Heart right ventricle (tissue), 16 donors: ENCODE measurements around the gene PSMD11. TPM values are rescaled to one million over a fixed set of nuclear protein-coding genes. Genes with fewer than 3 reads are reported as not detected.

Experiments
- ATAC-seq, 8 donors: fragments of 200-7000 bp; cut with Tn5 transposase; one replicate each; pipeline ENCODE4 v1.9.1; 2020; ENCODE audit warnings: mild to moderate bottlenecking in 8 of 8, moderate library complexity in 8 of 8, moderate number of reproducible peaks in 1 of 8
- DNase-seq, 2 donors: peaks; one replicate each; pipeline ENCODE4 v3.0.0-alpha.2; 2020
- H3K27ac ChIP-seq, 10 donors: fragments of 200-600 bp; sonication (generic) in 2 of 10; one replicate each; pipeline versions ENCODE4 v1.5.0 to v1.8.0; 2020 to 2022; ENCODE audit warnings: mild to moderate bottlenecking in 3 of 10
- H3K27me3 ChIP-seq, 7 donors: fragments of 200-600 bp; one replicate each; pipeline ENCODE4 v1.8.0; 2021 to 2022; ENCODE audit warnings: mild to moderate bottlenecking in 2 of 7
- H3K36me3 ChIP-seq, 9 donors: fragments of 200-600 bp; sonication (generic) in 1 of 9; one replicate each; pipeline versions ENCODE4 v1.5.0 to v1.8.0; 2020 to 2022; ENCODE audit warnings: mild to moderate bottlenecking in 2 of 9
- H3K4me1 ChIP-seq, 9 donors: fragments of 200-600 bp; sonication (generic) in 1 of 9; one replicate each; pipeline versions ENCODE4 v1.5.0 to v1.8.0; 2020 to 2022; ENCODE audit warnings: mild to moderate bottlenecking in 4 of 9
- H3K4me3 ChIP-seq, 10 donors: fragments of 200-600 bp; sonication (generic) in 2 of 10; one replicate each; pipeline versions ENCODE4 v1.5.0 to v1.8.0; 2020 to 2022; ENCODE audit warnings: mild to moderate bottlenecking in 7 of 10, moderate library complexity in 2 of 10
- H3K9me3 ChIP-seq, 11 donors: fragments of 200-600 bp in 10 of 11; sonication (generic) in 2 of 11; one replicate each; pipeline versions ENCODE4 v1.5.0 to v1.8.0; 2013 to 2022; ENCODE audit warnings: mild to moderate bottlenecking in 2 of 11, control low read depth in 1 of 11, moderate library complexity in 1 of 11
- CTCF ChIP-seq, 9 donors: fragments of 200-600 bp; sonication (generic) in 2 of 9; IDR thresholded peaks; one replicate each; pipeline versions ENCODE4 v1.5.0 to v1.8.0; 2021 to 2022; ENCODE audit warnings: antibody characterized with exemption in 9 of 9, mild to moderate bottlenecking in 5 of 9, moderate library complexity in 1 of 9
- WGBS, 2 donors: extraction: QIAGEN DNeasy Blood & Tissue Kit; methylation state at CpG; one replicate each; pipeline ENCODE4 v1.1.7; 2013; ENCODE audit warnings: inconsistent platforms in 1 of 2; 5-methylcytosine and 5-hydroxymethylcytosine counted together
- intact Hi-C, 10 donors: fragments of 100-400 bp; cut with DNase I; formaldehyde crosslinking; loops; one replicate each; pipeline versions ENCODE4 v1.11.1 to v1.14.2; 2022
- polyA plus RNA-seq, 2 donors: library from polyadenylated mRNA; stranded (reverse); fragments of 200-250 nt; gene quantifications; one replicate each; pipeline ENCODE4 v1.2.3, GENCODE V29; 2013
- total RNA-seq, 10 donors: library from RNA; stranded (reverse); fragmentation: NEBNext Ultra II Directional in 3 of 10; extraction: Animal tissue kit (Norgen Biotek cat#: 25700) in 3 of 10; gene quantifications; one replicate each; pipeline versions ENCODE4 v1.2.1 to v1.2.4, GENCODE V29; 2021 to 2023
- donor health status: Arrhythmogenic right ventricular cardiomyopathy.
- donor health status: ischemic (EF 13 %, LVEDD 7.1; RV severe dilation, severe dysfunction).
- donor health status: healthy with polysubstance abuse.
- donor health status: DM: no; HTN: yes; CAD: no.
- donor health status: DM: no; HTN: no; CAD: no.
- donor health status: ischemic (EF 25% LVEDD 6.9; RV normal size, moderate dysfunction).
- donor health status: ischemic (EF 25% LVEDD 5.7; RV mildly dilated, moderate dysfunction).
- donor health status: healthy.
- donor health status: DM: yes; HTN: yes; CAD: no.
- donor health status: Ischemic cardiomyopathy.
- donor health status: ischemic (EF 35%, LVEDD 5.7; RV mildly dilated, moderate dysfunction).
- donor health status: nonischemic (EF 11% LVEDD 7.7; RV severe dilation, severe dysfunction).
- donor health status: DM: yes; HTN: yes; CAD: no.
- donor health status: PGD.
- donor health status: ischemic (EF 29% LVEDD 5.4; RV normal size, mild dysfunction).
- donor health status: nonischemic (EF 23%, LVEDD 6.1; RV moderate dilation, normal function).

The PSMD11 gene
- total and polyA plus RNA-seq, 12 donors: 41.9 to 102 (median 83.6) TPM

- DNase-seq: no peak
- H3K36me3 ChIP-seq: peaks cover 0 to 5% (median 0%) of the 10 kb centered on the region in 9 donors
- no peak for ATAC-seq
- H3K27me3 ChIP-seq: peaks cover 0 to 31% (median 0%) of the 10 kb centered on the region in 7 donors
- no peaks in the 10 kb centered on the region for H3K9me3 ChIP-seq
- intact Hi-C loops: no loop called here
- no peak for TF ChIP-seq CTCF (IDR thresholded peaks at IDR 0.05)
- H3K4me1 ChIP-seq: peaks cover 8 to 47% (median 24%) of the 10 kb centered on the region in 9 donors
- peak overlapping the region in 1 of 10 donors; percentile 43 for H3K27ac ChIP-seq
- H3K4me3 ChIP-seq: no peak overlapping the region
- 76% methylated on average over 12 of the region's 12 CpGs for WGBS, 2 donors
Measured at GRCh38 chr17:32516940-32517701, 72.8 kb downstream of the PSMD11 start.

GRCh38 chr17:32517982-32518381 is 73.7 kb downstream of the PSMD11 start:
- H3K27ac ChIP-seq: no peak overlapping the region
- H3K36me3 ChIP-seq: peaks cover 0 to 3% (median 0%) of the 10 kb centered on the region in 9 donors
- ATAC-seq: no peak
- peaks cover 0 to 31% (median 0%) of the 10 kb centered on the region in 7 donors for H3K27me3 ChIP-seq
- peaks cover 8 to 47% (median 24%) of the 10 kb centered on the region in 9 donors for H3K4me1 ChIP-seq
- no peak for TF ChIP-seq CTCF (IDR thresholded peaks at IDR 0.05)
- H3K9me3 ChIP-seq: no peaks in the 10 kb centered on the region
- intact Hi-C loops: loop anchor here in 1 of 10 donors (2.0 kb wide), 1 partner anchor 25 kb away; no protein-coding TSS in a partner anchor
- WGBS, 2 donors: 93 to 94% methylated on average over 5 of the region's 7 CpGs
- DNase-seq: no peak
- no peak overlapping the region for H3K4me3 ChIP-seq

GRCh38 chr17:32518646-32519227 is 74.4 kb downstream of the PSMD11 start:
- H3K4me1 ChIP-seq: peaks cover 8 to 47% (median 24%) of the 10 kb centered on the region in 9 donors
- peak overlapping the region in 9 of 10 donors; percentile 40 to 65 (median 55) for H3K4me3 ChIP-seq
- no peak for TF ChIP-seq CTCF (IDR thresholded peaks at IDR 0.05)
- peak in 2 of 8 donors; percentile 3 to 24 for ATAC-seq
- no peaks in the 10 kb centered on the region for H3K36me3 ChIP-seq
- 32 to 36% methylated on average over 31 of the region's 31 CpGs for WGBS, 2 donors
- DNase-seq: no peak
- no peaks in the 10 kb centered on the region for H3K9me3 ChIP-seq
- intact Hi-C loops: loop anchor here in 1 of 10 donors (2.0 kb wide), 1 partner anchor 26 kb away; no protein-coding TSS in a partner anchor
- peak overlapping the region in 5 of 10 donors; percentile 5 to 43 (median 20) for H3K27ac ChIP-seq
- peaks cover 0 to 31% (median 0%) of the 10 kb centered on the region in 7 donors for H3K27me3 ChIP-seq
